Measurements from ENCODE around the gene PAK4. TPM values are rescaled to one million over a fixed set of nuclear protein-coding genes. Genes with fewer than 3 reads are reported as not detected.
A peak's percentile ranks its signal among the peaks of the same experiment; 100 is the strongest.

Gene PAK4
- total RNA-seq, 4 donors from 2014 or later, result 6.1 to 16.3 (median 7.5) TPM

GRCh38 chr19:39130337-39131254 is 5.0 kb downstream of the PAK4 start:
- peaks cover 0 to 90% (median 55%) of the 10 kb centered on the region in 3 donors for H3K4me1 ChIP-seq

GRCh38 chr19:39131255-39131755 is 5.7 kb downstream of the PAK4 start:
- Histone ChIP-seq H3K27me3 (no peaks in the 10 kb centered on the region), H3K9me3 (no peaks in the 10 kb centered on the region), H3K4me1 (peaks cover 0 to 92% (median 59%) of the 10 kb centered on the region in 3 donors), H3K4me3 (peak overlapping the region in 1 of 2 donors; percentile 24), H3K27ac (peak overlapping the region in 3 of 4 donors; percentile 71 to 73 (median 71)), H3K36me3 (no peaks in the 10 kb centered on the region)
- peak; percentile 49 for ATAC-seq
- peak; percentile 16 for TF ChIP-seq POLR2AphosphoS5 (IDR thresholded peaks at IDR 0.05)
- no peak for TF ChIP-seq CTCF (IDR thresholded peaks at IDR 0.05)
- WGBS, 2 donors (ENCODE audit: low coverage in 1 of 2), result 11% methylated on average over 5 of the region's 18 CpGs; no CpG with 5 or more reads in 1 of the 2 donors

More at GRCh38 chr19:39130337-39131254, 5.0 kb downstream of the PAK4 start:
- H3K9me3 ChIP-seq, result no peaks in the 10 kb centered on the region
- no peaks in the 10 kb centered on the region for H3K36me3 ChIP-seq
- H3K27ac ChIP-seq, result peak overlapping the region in 3 of 4 donors; percentile 71 to 73 (median 71)
- 67 to 69% methylated on average over 10 to 22 of the region's 22 CpGs for WGBS, 2 donors (ENCODE audit: low coverage in 1 of 2)
- TF ChIP-seq CTCF (IDR thresholded peaks at IDR 0.05) (no peak), EP300 (IDR thresholded peaks at IDR 0.05) (no peak), POLR2A (IDR thresholded peaks at IDR 0.05) (no peak), POLR2AphosphoS5 (IDR thresholded peaks at IDR 0.05) (no peak)
- H3K27me3 ChIP-seq, result no peaks in the 10 kb centered on the region
- no peak overlapping the region for H3K4me3 ChIP-seq
- ATAC-seq, result no peak

- peak overlapping the region in 3 of 4 donors; percentile 71 to 73 (median 71) for H3K27ac ChIP-seq
These were observed 6.9 kb downstream of the PAK4 start for GRCh38 chr19:39132344-39132969.

More at GRCh38 chr19:39132344-39132969, 6.9 kb downstream of the PAK4 start:
- peaks cover 0 to 92% (median 62%) of the 10 kb centered on the region in 3 donors for H3K4me1 ChIP-seq
- no peak for TF ChIP-seq POLR2A (IDR thresholded peaks at IDR 0.05)
- no peak for TF ChIP-seq POLR2AphosphoS5 (IDR thresholded peaks at IDR 0.05)
- no peak for TF ChIP-seq CTCF (IDR thresholded peaks at IDR 0.05)
- no peak for TF ChIP-seq EP300 (IDR thresholded peaks at IDR 0.05)
- H3K9me3 ChIP-seq, result no peaks in the 10 kb centered on the region
- peak overlapping the region in 1 of 2 donors; percentile 24 for H3K4me3 ChIP-seq
- no peaks in the 10 kb centered on the region for H3K27me3 ChIP-seq
- WGBS, 2 donors (ENCODE audit: low coverage in 1 of 2), result 27 to 32% methylated on average over 5 to 7 of the region's 20 CpGs
- H3K36me3 ChIP-seq, result no peaks in the 10 kb centered on the region
- no peak for ATAC-seq

Measured in gastroesophageal sphincter (tissue), 4 donors.